Measurements from ENCODE around the gene SYCP2. TPM values are rescaled to one million over a fixed set of nuclear protein-coding genes. Genes with fewer than 3 reads are reported as not detected.

The SYCP2 gene
- total and polyA plus RNA-seq, 2 experiments from 2014 or later: 1.1 to 1.5 TPM

DNA sequence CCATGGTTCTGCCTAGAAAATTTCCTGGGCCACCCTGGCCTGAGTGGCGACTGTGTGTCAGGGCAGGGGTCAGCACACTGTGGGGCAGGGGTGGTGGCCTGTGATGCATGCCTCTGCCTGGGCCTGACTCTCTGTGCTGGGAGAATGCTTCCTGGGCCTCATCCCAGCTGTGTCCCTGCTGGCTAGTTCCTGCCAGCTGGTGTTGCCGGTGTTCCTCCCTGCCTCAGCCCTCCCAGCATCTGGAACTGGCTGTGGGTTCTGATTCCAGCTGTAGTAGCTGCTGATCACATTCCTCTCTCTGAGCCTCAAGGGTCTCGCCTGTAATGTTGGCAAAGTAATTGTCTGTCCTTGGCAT lies 101.5 kb downstream of the SYCP2 start:
- H3K79me2 ChIP-seq: no peaks in the 10 kb centered on the region
- H3K27me3 ChIP-seq: no peaks in the 10 kb centered on the region
- no peaks in the 10 kb centered on the region for H4K20me1 ChIP-seq (ENCODE audit: insufficient read depth, poor library complexity, severe bottlenecking)
- TF ChIP-seq EZH2 (IDR thresholded peaks at IDR 0.05; ENCODE audit: borderline replicate concordance) (no peak), CTCF (IDR thresholded peaks at IDR 0.05; ENCODE audit: poor library complexity) (no peak), EZH2phosphoT487 (IDR thresholded peaks at IDR 0.05; ENCODE audit: low read depth, severe bottlenecking, unreplicated experiment) (no peak)
- peak overlapping the region; percentile 78 for H3K27ac ChIP-seq
- H2AFZ ChIP-seq: no peak overlapping the region
- H3K4me2 ChIP-seq: no peak overlapping the region
- H3K36me3 ChIP-seq (replicated peaks; ENCODE audit: insufficient read depth, low read depth): no peaks in the 10 kb centered on the region
- H3K4me1 ChIP-seq (ENCODE audit: insufficient read depth): peaks cover 9% of the 10 kb centered on the region
- 69% methylated on average over 3 of the region's 3 CpGs for WGBS (ENCODE audit: low lambda C conversion rate, missing lambda C conversion rate)
- no peak overlapping the region for H3K4me3 ChIP-seq
- no peaks in the 10 kb centered on the region for H3K9me2 ChIP-seq (replicated peaks; ENCODE audit: insufficient read depth)
- DNase-seq (ENCODE audit: low spot score): peak; percentile 6
- H3K9me3 ChIP-seq (ENCODE audit: low read depth): no peaks in the 10 kb centered on the region

GRCh38 chr20:59831024-59831915 lies 102.2 kb downstream of the SYCP2 start:
- H4K20me1 ChIP-seq (ENCODE audit: insufficient read depth, poor library complexity, severe bottlenecking): no peaks in the 10 kb centered on the region
- H3K79me2 ChIP-seq: no peaks in the 10 kb centered on the region
- no peaks in the 10 kb centered on the region for H3K36me3 ChIP-seq (replicated peaks; ENCODE audit: insufficient read depth, low read depth)
- no peak overlapping the region for H3K4me3 ChIP-seq
- H3K27me3 ChIP-seq: no peaks in the 10 kb centered on the region
- peaks cover 9% of the 10 kb centered on the region for H3K4me1 ChIP-seq (ENCODE audit: insufficient read depth)
- H2AFZ ChIP-seq: no peak overlapping the region
- H3K9me2 ChIP-seq (replicated peaks; ENCODE audit: insufficient read depth): no peaks in the 10 kb centered on the region
- DNase-seq (ENCODE audit: low spot score): peak; percentile 78
- H3K4me2 ChIP-seq: no peak overlapping the region
- H3K9me3 ChIP-seq (ENCODE audit: low read depth): no peaks in the 10 kb centered on the region
- H3K27ac ChIP-seq: peak overlapping the region; percentile 78
- TF ChIP-seq CTCF (IDR thresholded peaks at IDR 0.05; ENCODE audit: poor library complexity): no peak
- TF ChIP-seq EZH2 (IDR thresholded peaks at IDR 0.05; ENCODE audit: borderline replicate concordance): no peak
- TF ChIP-seq EZH2phosphoT487 (IDR thresholded peaks at IDR 0.05; ENCODE audit: low read depth, severe bottlenecking, unreplicated experiment): no peak
- 75% methylated on average over 23 of the region's 23 CpGs for WGBS (ENCODE audit: low lambda C conversion rate, missing lambda C conversion rate)

- peak overlapping the region; percentile 77 for H3K27ac ChIP-seq
- no peaks in the 10 kb centered on the region for H3K36me3 ChIP-seq (replicated peaks; ENCODE audit: insufficient read depth, low read depth)
- H3K4me3 ChIP-seq: no peak overlapping the region
- TF ChIP-seq EZH2phosphoT487 (IDR thresholded peaks at IDR 0.05; ENCODE audit: low read depth, severe bottlenecking, unreplicated experiment) (no peak), CTCF (IDR thresholded peaks at IDR 0.05; ENCODE audit: poor library complexity) (no peak), EZH2 (IDR thresholded peaks at IDR 0.05; ENCODE audit: borderline replicate concordance) (no peak)
- WGBS (ENCODE audit: low lambda C conversion rate, missing lambda C conversion rate): 67% methylated on average over 6 of the region's 6 CpGs
- no peak overlapping the region for H2AFZ ChIP-seq
- H4K20me1 ChIP-seq (ENCODE audit: insufficient read depth, poor library complexity, severe bottlenecking): no peaks in the 10 kb centered on the region
- no peak for DNase-seq (ENCODE audit: low spot score)
- no peaks in the 10 kb centered on the region for H3K79me2 ChIP-seq
- H3K27me3 ChIP-seq: no peaks in the 10 kb centered on the region
- H3K4me1 ChIP-seq (ENCODE audit: insufficient read depth): peaks cover 5% of the 10 kb centered on the region
- H3K4me2 ChIP-seq: no peak overlapping the region
- no peaks in the 10 kb centered on the region for H3K9me2 ChIP-seq (replicated peaks; ENCODE audit: insufficient read depth)
- H3K9me3 ChIP-seq (ENCODE audit: low read depth): no peaks in the 10 kb centered on the region
These were observed 102.8 kb downstream of the SYCP2 start for GRCh38 chr20:59830665-59831023.
